ENCODE results near the gene MCM3AP. TPM values are rescaled to one million over a fixed set of nuclear protein-coding genes. Genes with fewer than 3 reads are reported as not detected.

Gene MCM3AP
- total and polyA plus RNA-seq, 7 donors, result 44.0 to 104 (median 79.9) TPM

DNA sequence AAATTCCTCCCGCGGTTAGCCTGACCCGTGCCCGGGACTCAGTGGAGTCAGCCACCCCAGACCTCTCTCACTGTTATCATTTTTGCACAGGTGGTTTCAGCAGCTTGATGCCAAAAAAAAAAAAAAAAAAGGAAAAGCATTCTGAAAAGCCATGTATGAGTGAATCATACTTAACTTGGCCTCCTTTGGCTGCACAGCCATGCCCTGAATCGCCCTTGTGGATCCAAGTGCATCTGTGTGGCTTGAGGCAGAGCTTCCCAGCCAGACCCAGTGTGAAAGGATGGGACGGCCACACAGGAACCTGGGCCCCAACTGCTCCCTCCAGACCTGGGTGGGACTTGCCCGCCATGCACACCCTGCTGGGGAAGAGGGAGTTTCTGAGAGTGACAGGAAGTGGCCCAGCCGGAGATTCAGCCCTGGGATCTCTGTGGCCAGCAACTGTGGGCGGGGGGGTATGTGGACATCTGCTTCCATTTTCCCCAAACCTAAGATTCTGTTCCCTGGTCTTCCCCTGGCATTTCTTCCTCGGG is 9.3 kb upstream of the MCM3AP start:
- intact Hi-C loops (cut with DNase I), result no loop called here
- H3K9me3 ChIP-seq, result no peaks in the 10 kb centered on the region
- ATAC-seq, result peak in 2 of 4 donors; percentile 4 to 19
- H3K27ac ChIP-seq, result no peak overlapping the region
- H3K4me3 ChIP-seq, result no peak overlapping the region
- TF ChIP-seq CTCF (IDR thresholded peaks at IDR 0.05), result no peak
- peaks cover 0 to 19% (median 2%) of the 10 kb centered on the region in 3 donors for H3K27me3 ChIP-seq (ENCODE audit: insufficient read depth in 3 of 3, low read length in 2 of 3)
- 57 to 62% (median 61%) methylated on average over 10 of the region's 10 CpGs for WGBS, 3 donors
- H3K36me3 ChIP-seq (ENCODE audit: insufficient read depth in 1 of 2, low read depth in 1 of 2), result peaks cover 0 to 14% of the 10 kb centered on the region in 2 donors
- no peak for DNase-seq
- H3K4me1 ChIP-seq, result peaks cover 15% of the 10 kb centered on the region

DNA sequence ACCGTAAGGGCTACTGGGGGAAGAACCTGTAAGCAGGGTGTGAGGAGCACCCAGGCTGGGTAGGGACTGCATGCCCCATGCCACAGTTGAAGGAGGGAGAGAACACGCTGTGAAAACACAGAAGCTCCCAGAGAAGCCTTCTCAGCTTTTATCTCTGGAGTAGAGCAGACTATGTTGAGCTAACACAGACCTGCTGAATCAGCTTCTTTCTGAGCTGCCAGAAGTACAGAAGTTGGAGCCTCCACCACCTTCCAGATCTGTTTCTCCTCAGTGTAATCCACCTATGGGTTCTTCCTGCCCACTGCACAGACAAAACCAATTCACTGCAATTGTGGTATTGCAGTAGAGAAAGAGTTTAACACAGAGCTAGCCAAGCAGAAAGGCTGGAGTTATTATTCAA is 6.2 kb upstream of the MCM3AP start:
- H3K4me1 ChIP-seq, result peaks cover 13% of the 10 kb centered on the region
- WGBS, 3 donors, result 98 to 100% (median 99%) methylated on average over 2 of the region's 2 CpGs
- DNase-seq, result no peak
- H3K27ac ChIP-seq, result no peak overlapping the region
- peaks cover 0 to 6% (median 0%) of the 10 kb centered on the region in 3 donors for H3K27me3 ChIP-seq (ENCODE audit: insufficient read depth in 3 of 3, low read length in 2 of 3)
- H3K36me3 ChIP-seq (ENCODE audit: insufficient read depth in 1 of 2, low read depth in 1 of 2), result peaks cover 0 to 31% of the 10 kb centered on the region in 2 donors
- no peak overlapping the region for H3K4me3 ChIP-seq
- ATAC-seq, result no peak
- TF ChIP-seq CTCF (IDR thresholded peaks at IDR 0.05), result no peak
- H3K9me3 ChIP-seq, result no peaks in the 10 kb centered on the region
- intact Hi-C loops (cut with DNase I), result no loop called here

DNA sequence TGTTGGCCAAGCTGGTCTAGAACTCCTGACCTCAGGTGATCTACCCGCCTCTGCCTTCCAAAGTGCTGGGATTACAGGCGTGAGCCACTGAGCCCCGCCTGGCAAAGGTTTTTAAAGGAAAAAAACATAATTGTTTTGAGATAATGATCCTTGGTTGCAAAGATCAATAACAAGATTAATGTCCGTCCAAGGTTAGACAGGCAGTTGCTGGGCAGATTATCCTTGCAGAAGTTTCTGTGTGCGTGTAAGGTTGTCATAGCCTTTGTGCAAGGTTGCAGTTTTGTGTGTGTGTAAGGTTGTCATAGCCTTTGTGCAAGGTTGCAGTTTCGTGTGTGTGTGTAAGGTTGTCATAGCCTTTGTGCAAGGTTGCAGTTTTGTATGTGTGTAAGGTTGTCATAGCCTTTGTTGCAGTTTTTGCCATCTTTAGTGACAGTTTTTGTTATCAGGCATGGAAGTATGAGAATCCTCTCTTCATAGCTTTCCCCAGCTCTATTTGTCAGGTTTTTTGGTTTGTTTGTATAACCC is 4.3 kb upstream of the MCM3AP start:
- Histone ChIP-seq H3K9me3 (no peaks in the 10 kb centered on the region), H3K27ac (no peak overlapping the region), H3K4me1 (peaks cover 16% of the 10 kb centered on the region), H3K4me3 (no peak overlapping the region), H3K36me3 (ENCODE audit: insufficient read depth in 1 of 2, low read depth in 1 of 2) (peaks cover 0 to 35% of the 10 kb centered on the region in 2 donors), H3K27me3 (ENCODE audit: insufficient read depth in 3 of 3, low read length in 2 of 3) (no peaks in the 10 kb centered on the region)
- no peak for TF ChIP-seq CTCF (IDR thresholded peaks at IDR 0.05)
- intact Hi-C loops (cut with DNase I), result loop anchor here (10.0 kb wide), 2 partner anchors 45 to 145 kb away; no protein-coding TSS in a partner anchor
- WGBS, 3 donors, result 79 to 88% (median 87%) methylated on average over 6 of the region's 6 CpGs
- ATAC-seq (no peak), DNase-seq (no peak)

DNA sequence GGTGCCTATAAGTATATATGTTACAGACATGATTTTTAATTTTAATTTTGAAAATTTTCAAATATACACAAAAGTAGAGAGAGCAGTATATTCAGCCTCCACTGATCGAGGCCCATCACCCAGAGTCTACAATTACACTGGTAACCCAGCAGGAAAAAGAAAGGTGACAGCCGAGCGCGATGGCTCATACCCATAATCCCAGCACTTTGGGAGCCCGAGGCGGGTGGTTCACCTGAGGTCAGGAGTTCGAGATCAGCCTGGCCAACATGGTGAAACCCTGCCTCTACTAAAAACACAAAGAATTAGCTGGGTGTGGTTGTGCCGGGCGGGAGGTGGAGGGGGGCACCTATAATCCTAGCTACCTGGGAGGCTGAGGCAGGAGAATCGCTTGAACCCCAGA is 2.1 kb upstream of the MCM3AP start:
- Histone ChIP-seq H3K27me3 (ENCODE audit: insufficient read depth in 3 of 3, low read length in 2 of 3) (no peaks in the 10 kb centered on the region), H3K4me3 (peak overlapping the region; percentile 93), H3K9me3 (no peaks in the 10 kb centered on the region), H3K4me1 (peaks cover 37% of the 10 kb centered on the region), H3K36me3 (ENCODE audit: insufficient read depth in 1 of 2, low read depth in 1 of 2) (peaks cover 3 to 57% of the 10 kb centered on the region in 2 donors), H3K27ac (no peak overlapping the region)
- no peak for TF ChIP-seq CTCF (IDR thresholded peaks at IDR 0.05)
- intact Hi-C loops (cut with DNase I), result loop anchor here (1.0 to 10.0 kb wide), 3 partner anchors 38 to 143 kb away; no protein-coding TSS in a partner anchor
- 85 to 93% (median 88%) methylated on average over 10 of the region's 10 CpGs for WGBS, 3 donors
- DNase-seq, result no peak
- no peak for ATAC-seq

All from psoas muscle (tissue), 8 donors.